Mesothelial cell of epicardium (in vitro differentiated cells): Measurements from ENCODE around the gene WDR46. TPM values are rescaled to one million over a fixed set of nuclear protein-coding genes. Genes with fewer than 3 reads are reported as not detected.

Source experiments
- DNase-seq, 2 experiments: peaks; one replicate each; pipeline ENCODE4 v3.0.0; 2021; ENCODE audit warnings: low spot score in 2 of 2; ENCODE audit not compliant: unreplicated experiment in 2 of 2
- H3K27ac Mint-ChIP-seq: 2 replicates; pipeline ENCODE4 v1.8.0; 2021; ENCODE audit warnings: mixed read lengths
- H3K27me3 Mint-ChIP-seq: 2 replicates; pipeline ENCODE4 v1.8.0; 2021; ENCODE audit warnings: low read depth, mixed read lengths
- H3K36me3 Mint-ChIP-seq: 2 replicates; pipeline ENCODE4 v1.8.0; 2021; ENCODE audit warnings: mixed read lengths
- H3K4me1 Mint-ChIP-seq: 2 replicates; pipeline ENCODE4 v1.8.0; 2021; ENCODE audit warnings: mixed read lengths
- H3K4me3 Mint-ChIP-seq: 2 replicates; pipeline ENCODE4 v1.8.0; 2021; ENCODE audit warnings: mild to moderate bottlenecking, moderate library complexity, mixed read lengths
- H3K9me3 Mint-ChIP-seq: 2 replicates; pipeline ENCODE4 v1.8.0; 2021; ENCODE audit warnings: mixed read lengths
- CTCF ChIP-seq: fragments of 200-600 bp; sonication (generic); IDR thresholded peaks from one replicate; pipeline ENCODE4 v1.5.0; 2021; ENCODE audit warnings: antibody characterized with exemption; ENCODE audit not compliant: unreplicated experiment
- total RNA-seq: library from RNA; stranded (reverse); gene quantifications from 3 replicates; pipeline ENCODE4 v1.2.1, GENCODE V29; 2021

The WDR46 gene
- total RNA-seq, 1 donor from 2014 or later, result 46.2 TPM

DNA sequence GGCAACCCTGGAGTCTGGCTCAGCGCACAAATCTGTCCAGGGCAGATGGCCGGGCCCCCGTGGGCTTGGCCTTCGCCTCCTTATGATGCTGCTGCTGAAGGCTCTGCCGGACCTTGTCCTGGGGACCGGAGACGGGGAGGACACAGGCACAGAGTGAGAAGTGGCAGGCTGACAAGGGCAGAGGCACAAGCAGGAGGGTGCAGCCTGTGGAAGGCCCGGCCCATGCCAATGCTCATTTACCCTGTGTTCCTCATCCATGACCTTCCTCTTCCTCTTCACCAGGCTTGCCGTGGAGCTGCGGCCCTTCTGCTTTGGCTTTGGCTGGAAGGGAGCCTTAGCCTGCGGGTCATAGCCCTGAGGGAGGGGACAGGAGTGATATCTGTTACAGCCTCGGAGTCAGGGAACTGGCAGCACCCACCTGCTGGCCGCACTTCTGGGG lies 9.8 kb downstream of the WDR46 start:
- peaks cover 13% of the 10 kb centered on the region for H3K36me3 Mint-ChIP-seq
- H3K9me3 Mint-ChIP-seq, result no peaks in the 10 kb centered on the region
- H3K4me1 Mint-ChIP-seq, result peaks cover 29% of the 10 kb centered on the region
- TF ChIP-seq CTCF, result no peak
- no peaks in the 10 kb centered on the region for H3K27me3 Mint-ChIP-seq
- H3K4me3 Mint-ChIP-seq, result no peak overlapping the region
- H3K27ac Mint-ChIP-seq, result no peak overlapping the region
- no peak for DNase-seq

GRCh38 chr6:33278810-33279209 lies 10.2 kb downstream of the WDR46 start:
- H3K4me1 Mint-ChIP-seq, result peaks cover 31% of the 10 kb centered on the region
- no peak for DNase-seq
- no peaks in the 10 kb centered on the region for H3K9me3 Mint-ChIP-seq
- no peak for TF ChIP-seq CTCF
- peaks cover 15% of the 10 kb centered on the region for H3K36me3 Mint-ChIP-seq
- no peak overlapping the region for H3K27ac Mint-ChIP-seq
- no peak overlapping the region for H3K4me3 Mint-ChIP-seq
- no peaks in the 10 kb centered on the region for H3K27me3 Mint-ChIP-seq

DNA sequence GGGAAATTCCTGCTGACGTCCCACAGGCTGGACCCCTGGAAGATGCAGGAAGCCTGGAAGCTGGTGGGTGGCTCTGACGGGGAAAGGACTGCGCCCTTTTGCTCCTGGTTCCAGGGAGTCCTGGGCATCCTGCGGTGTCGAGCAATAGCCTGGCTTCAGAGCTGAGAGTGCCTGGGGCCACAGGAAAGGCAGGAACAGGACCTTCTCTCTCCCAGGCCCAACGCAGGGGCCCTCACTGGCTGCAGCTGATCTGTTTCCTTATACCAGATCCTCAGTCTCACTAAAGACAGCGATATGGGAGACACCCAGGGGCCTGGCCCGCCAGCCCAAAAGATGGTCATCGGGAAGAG lies 10.7 kb downstream of the WDR46 start:
- Mint-ChIP-seq H3K4me3 (peak overlapping the region; percentile 31), H3K27ac (no peak overlapping the region)

GRCh38 chr6:33277663-33278391 lies 11.2 kb downstream of the WDR46 start:
- H3K27ac Mint-ChIP-seq, result peak overlapping the region; percentile 91

More for the DNA sequence above, 10.7 kb downstream of the WDR46 start:
- no peak for TF ChIP-seq CTCF
- H3K9me3 Mint-ChIP-seq, result no peaks in the 10 kb centered on the region
- no peaks in the 10 kb centered on the region for H3K27me3 Mint-ChIP-seq
- peaks cover 36% of the 10 kb centered on the region for H3K4me1 Mint-ChIP-seq
- DNase-seq, result no peak
- H3K36me3 Mint-ChIP-seq, result peaks cover 15% of the 10 kb centered on the region

GRCh38 chr6:33276864-33277662 lies 12.0 kb downstream of the WDR46 start, which contains the start of gene B3GALT4:
Gene B3GALT4 (plus strand): TSS chr6:33277123. CDS start chr6:33277420, 297 bp downstream.
- Mint-ChIP-seq H3K27me3 (no peaks in the 10 kb centered on the region), H3K36me3 (peaks cover 15% of the 10 kb centered on the region), H3K4me1 (peaks cover 48% of the 10 kb centered on the region), H3K9me3 (no peaks in the 10 kb centered on the region), H3K4me3 (peak within 1 kb of the TSS; percentile 81), H3K27ac (peak within 1 kb of the TSS; percentile 92)
- TF ChIP-seq CTCF, result peak; percentile 63
- DNase-seq, result peak; percentile 51 to 76

More at GRCh38 chr6:33277663-33278391, 11.2 kb downstream of the WDR46 start:
- Mint-ChIP-seq H3K9me3 (no peaks in the 10 kb centered on the region), H3K4me1 (peaks cover 41% of the 10 kb centered on the region), H3K4me3 (peak overlapping the region; percentile 81), H3K27me3 (no peaks in the 10 kb centered on the region), H3K36me3 (peaks cover 15% of the 10 kb centered on the region)
- no peak for DNase-seq
- TF ChIP-seq CTCF, result no peak
